HG03045 (cell line): ENCODE results near the gene UBE3B.

ENCODE experiments used
- ATAC-seq: cut with Tn5 transposase; IDR thresholded peaks from one replicate; pipeline ENCODE4 v1.9.1; 2021; ENCODE audit warnings: mild to moderate bottlenecking, moderate library complexity; ENCODE audit not compliant: unreplicated experiment

The UBE3B gene

GRCh38 chr12:109567296-109567695 is 89.9 kb downstream of the UBE3B start:
- no peak for ATAC-seq

GRCh38 chr12:109567967-109568366 is 90.5 kb downstream of the UBE3B start:
- ATAC-seq, result no peak

- ATAC-seq, result no peak
These were observed 91.1 kb downstream of the UBE3B start for GRCh38 chr12:109568486-109568885.

GRCh38 chr12:109571773-109572505 is 94.5 kb downstream of the UBE3B start:
- ATAC-seq, result no peak

GRCh38 chr12:109572506-109572845 is 95.0 kb downstream of the UBE3B start:
- no peak for ATAC-seq

GRCh38 chr12:109573029-109573913 is 95.8 kb downstream of the UBE3B start, which contains the start of the genes MMAB and MVK:
Gene MMAB (minus strand): TSS chr12:109573504. CDS start chr12:109573480, 24 bp downstream.
Gene MVK (plus strand): TSS chr12:109573794. CDS start chr12:109574823, 1,029 bp downstream.
- ATAC-seq, result peak; percentile 96

GRCh38 chr12:109573914-109574244 is 96.4 kb downstream of the UBE3B start:
- no peak for ATAC-seq

- no peak for ATAC-seq
These were observed 98.2 kb downstream of the UBE3B start for GRCh38 chr12:109575683-109576082.

GRCh38 chr12:109577311-109577710 is 99.9 kb downstream of the UBE3B start:
- ATAC-seq, result no peak

- no peak for ATAC-seq
These were observed 101.0 kb downstream of the UBE3B start for GRCh38 chr12:109578330-109578927.

- no peak for ATAC-seq
These were observed 102.2 kb downstream of the UBE3B start for GRCh38 chr12:109579639-109580038.

GRCh38 chr12:109580272-109580671 is 102.8 kb downstream of the UBE3B start:
- ATAC-seq, result no peak

- no peak for ATAC-seq
These were observed 103.4 kb downstream of the UBE3B start for GRCh38 chr12:109580684-109581333.

GRCh38 chr12:109581334-109581691 is 103.9 kb downstream of the UBE3B start:
- no peak for ATAC-seq

- no peak for ATAC-seq
These were observed 104.4 kb downstream of the UBE3B start for GRCh38 chr12:109581856-109582255.

GRCh38 chr12:109582636-109583035 is 105.2 kb downstream of the UBE3B start:
- no peak for ATAC-seq

GRCh38 chr12:109583733-109584132 is 106.3 kb downstream of the UBE3B start:
- ATAC-seq, result no peak
